ENCODE data around the gene SLC12A5. TPM values are rescaled to one million over a fixed set of nuclear protein-coding genes. Genes with fewer than 3 reads are reported as not detected.

The SLC12A5 gene
- total RNA-seq, 1 experiment from 2014 or later = 7.2 TPM

DNA sequence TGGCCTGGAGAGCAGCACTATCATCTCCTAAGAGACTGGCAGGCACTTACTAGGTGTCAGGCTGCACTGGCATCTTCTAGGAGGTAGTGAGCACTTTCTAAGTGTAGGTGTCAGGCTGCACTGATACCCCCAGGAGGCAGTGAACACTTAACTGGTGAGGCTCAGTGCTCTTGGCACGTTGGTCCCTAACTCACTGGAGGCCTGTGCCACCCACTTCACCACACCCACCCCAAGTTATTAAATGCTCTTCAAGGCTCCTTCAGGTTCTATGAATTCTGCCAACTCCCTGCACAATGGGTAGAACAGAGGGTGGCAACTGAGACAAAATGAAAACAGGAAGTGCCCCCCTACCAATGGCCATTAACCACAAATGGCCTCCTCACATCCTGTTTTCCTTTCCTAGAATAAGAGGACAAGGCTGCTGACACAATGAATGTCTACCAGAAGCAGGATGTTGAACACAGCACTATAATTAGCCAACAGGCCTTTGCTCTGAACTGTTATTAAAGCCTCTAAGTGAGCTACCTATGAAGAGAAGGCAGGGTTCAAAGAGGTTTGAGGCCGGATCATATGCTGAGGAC, 31.4 kb downstream of the SLC12A5 start (continued):
- TF ChIP-seq, protein P1, sequence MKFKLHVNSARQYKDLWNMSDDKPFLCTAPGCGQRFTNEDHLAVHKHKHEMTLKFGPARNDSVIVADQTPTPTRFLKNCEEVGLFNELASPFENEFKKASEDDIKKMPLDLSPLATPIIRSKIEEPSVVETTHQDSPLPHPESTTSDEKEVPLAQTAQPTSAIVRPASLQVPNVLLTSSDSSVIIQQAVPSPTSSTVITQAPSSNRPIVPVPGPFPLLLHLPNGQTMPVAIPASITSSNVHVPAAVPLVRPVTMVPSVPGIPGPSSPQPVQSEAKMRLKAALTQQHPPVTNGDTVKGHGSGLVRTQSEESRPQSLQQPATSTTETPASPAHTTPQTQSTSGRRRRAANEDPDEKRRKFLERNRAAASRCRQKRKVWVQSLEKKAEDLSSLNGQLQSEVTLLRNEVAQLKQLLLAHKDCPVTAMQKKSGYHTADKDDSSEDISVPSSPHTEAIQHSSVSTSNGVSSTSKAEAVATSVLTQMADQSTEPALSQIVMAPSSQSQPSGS (CRISPR knock-in tag; IDR thresholded peaks at IDR 0.05; ENCODE audit: borderline replicate concordance, low read depth) = no peak
- TF ChIP-seq GABPB1 (CRISPR knock-in tag; IDR thresholded peaks at IDR 0.05) = no peak
- TF ChIP-seq, protein P2, sequence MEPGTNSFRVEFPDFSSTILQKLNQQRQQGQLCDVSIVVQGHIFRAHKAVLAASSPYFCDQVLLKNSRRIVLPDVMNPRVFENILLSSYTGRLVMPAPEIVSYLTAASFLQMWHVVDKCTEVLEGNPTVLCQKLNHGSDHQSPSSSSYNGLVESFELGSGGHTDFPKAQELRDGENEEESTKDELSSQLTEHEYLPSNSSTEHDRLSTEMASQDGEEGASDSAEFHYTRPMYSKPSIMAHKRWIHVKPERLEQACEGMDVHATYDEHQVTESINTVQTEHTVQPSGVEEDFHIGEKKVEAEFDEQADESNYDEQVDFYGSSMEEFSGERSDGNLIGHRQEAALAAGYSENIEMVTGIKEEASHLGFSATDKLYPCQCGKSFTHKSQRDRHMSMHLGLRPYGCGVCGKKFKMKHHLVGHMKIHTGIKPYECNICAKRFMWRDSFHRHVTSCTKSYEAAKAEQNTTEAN (CRISPR knock-in tag; IDR thresholded peaks at IDR 0.05) = no peak
- TF ChIP-seq, protein P3, sequence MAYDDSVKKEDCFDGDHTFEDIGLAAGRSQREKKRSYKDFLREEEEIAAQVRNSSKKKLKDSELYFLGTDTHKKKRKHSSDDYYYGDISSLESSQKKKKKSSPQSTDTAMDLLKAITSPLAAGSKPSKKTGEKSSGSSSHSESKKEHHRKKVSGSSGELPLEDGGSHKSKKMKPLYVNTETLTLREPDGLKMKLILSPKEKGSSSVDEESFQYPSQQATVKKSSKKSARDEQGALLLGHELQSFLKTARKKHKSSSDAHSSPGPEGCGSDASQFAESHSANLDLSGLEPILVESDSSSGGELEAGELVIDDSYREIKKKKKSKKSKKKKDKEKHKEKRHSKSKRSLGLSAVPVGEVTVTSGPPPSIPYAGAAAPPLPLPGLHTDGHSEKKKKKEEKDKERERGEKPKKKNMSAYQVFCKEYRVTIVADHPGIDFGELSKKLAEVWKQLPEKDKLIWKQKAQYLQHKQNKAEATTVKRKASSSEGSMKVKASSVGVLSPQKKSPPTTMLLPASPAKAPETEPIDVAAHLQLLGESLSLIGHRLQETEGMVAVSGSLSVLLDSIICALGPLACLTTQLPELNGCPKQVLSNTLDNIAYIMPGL (CRISPR knock-in tag; IDR thresholded peaks at IDR 0.05) = no peak
- TF ChIP-seq ZBTB21 (CRISPR knock-in tag; IDR thresholded peaks at IDR 0.05; ENCODE audit: borderline replicate concordance) = no peak

DNA sequence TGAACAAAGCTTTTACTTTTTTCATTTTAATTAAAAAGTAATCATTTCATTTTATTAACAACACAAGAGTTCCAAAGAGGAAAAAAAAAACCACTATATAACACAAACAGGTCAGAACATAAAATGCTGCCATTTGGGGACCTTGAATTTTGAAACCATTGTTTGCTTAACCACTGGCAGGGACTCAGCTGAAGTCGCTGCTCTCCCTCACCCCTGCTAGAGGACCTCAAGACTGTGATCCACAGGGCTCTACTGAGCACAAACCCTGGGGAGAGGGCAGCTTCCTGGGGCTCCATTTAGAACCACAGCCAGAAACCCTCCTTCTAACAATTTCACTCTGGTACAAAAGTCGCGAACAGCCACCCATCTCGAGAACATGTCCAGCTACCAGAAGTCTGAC, 32.0 kb downstream of the SLC12A5 start:
- no peak overlapping the region for H3K4me3 Mint-ChIP-seq
- TF ChIP-seq, protein P4, sequence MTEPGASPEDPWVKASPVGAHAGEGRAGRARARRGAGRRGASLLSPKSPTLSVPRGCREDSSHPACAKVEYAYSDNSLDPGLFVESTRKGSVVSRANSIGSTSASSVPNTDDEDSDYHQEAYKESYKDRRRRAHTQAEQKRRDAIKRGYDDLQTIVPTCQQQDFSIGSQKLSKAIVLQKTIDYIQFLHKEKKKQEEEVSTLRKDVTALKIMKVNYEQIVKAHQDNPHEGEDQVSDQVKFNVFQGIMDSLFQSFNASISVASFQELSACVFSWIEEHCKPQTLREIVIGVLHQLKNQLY (CRISPR knock-in tag; IDR thresholded peaks at IDR 0.05) = no peak
- no peak for TF ChIP-seq FOXJ3 (CRISPR knock-in tag; IDR thresholded peaks at IDR 0.05; ENCODE audit: borderline replicate concordance)
- TF ChIP-seq, protein P5, sequence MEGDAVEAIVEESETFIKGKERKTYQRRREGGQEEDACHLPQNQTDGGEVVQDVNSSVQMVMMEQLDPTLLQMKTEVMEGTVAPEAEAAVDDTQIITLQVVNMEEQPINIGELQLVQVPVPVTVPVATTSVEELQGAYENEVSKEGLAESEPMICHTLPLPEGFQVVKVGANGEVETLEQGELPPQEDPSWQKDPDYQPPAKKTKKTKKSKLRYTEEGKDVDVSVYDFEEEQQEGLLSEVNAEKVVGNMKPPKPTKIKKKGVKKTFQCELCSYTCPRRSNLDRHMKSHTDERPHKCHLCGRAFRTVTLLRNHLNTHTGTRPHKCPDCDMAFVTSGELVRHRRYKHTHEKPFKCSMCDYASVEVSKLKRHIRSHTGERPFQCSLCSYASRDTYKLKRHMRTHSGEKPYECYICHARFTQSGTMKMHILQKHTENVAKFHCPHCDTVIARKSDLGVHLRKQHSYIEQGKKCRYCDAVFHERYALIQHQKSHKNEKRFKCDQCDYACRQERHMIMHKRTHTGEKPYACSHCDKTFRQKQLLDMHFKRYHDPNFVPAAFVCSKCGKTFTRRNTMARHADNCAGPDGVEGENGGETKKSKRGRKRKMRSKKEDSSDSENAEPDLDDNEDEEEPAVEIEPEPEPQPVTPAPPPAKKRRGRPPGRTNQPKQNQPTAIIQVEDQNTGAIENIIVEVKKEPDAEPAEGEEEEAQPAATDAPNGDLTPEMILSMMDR (IDR thresholded peaks at IDR 0.05) = no peak
- TF ChIP-seq ZNF121 (CRISPR knock-in tag; IDR thresholded peaks at IDR 0.05) = no peak
- TF ChIP-seq, protein P6, sequence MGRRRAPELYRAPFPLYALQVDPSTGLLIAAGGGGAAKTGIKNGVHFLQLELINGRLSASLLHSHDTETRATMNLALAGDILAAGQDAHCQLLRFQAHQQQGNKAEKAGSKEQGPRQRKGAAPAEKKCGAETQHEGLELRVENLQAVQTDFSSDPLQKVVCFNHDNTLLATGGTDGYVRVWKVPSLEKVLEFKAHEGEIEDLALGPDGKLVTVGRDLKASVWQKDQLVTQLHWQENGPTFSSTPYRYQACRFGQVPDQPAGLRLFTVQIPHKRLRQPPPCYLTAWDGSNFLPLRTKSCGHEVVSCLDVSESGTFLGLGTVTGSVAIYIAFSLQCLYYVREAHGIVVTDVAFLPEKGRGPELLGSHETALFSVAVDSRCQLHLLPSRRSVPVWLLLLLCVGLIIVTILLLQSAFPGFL (CRISPR knock-in tag; IDR thresholded peaks at IDR 0.05; ENCODE audit: borderline replicate concordance) = no peak
- TF ChIP-seq, protein P7, sequence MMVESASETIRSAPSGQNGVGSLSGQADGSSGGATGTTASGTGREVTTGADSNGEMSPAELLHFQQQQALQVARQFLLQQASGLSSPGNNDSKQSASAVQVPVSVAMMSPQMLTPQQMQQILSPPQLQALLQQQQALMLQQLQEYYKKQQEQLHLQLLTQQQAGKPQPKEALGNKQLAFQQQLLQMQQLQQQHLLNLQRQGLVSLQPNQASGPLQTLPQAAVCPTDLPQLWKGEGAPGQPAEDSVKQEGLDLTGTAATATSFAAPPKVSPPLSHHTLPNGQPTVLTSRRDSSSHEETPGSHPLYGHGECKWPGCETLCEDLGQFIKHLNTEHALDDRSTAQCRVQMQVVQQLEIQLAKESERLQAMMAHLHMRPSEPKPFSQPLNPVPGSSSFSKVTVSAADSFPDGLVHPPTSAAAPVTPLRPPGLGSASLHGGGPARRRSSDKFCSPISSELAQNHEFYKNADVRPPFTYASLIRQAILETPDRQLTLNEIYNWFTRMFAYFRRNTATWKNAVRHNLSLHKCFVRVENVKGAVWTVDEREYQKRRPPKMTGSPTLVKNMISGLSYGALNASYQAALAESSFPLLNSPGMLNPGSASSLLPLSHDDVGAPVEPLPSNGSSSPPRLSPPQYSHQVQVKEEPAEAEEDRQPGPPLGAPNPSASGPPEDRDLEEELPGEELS (CRISPR knock-in tag; IDR thresholded peaks at IDR 0.05) = no peak
- TF ChIP-seq, protein P8, sequence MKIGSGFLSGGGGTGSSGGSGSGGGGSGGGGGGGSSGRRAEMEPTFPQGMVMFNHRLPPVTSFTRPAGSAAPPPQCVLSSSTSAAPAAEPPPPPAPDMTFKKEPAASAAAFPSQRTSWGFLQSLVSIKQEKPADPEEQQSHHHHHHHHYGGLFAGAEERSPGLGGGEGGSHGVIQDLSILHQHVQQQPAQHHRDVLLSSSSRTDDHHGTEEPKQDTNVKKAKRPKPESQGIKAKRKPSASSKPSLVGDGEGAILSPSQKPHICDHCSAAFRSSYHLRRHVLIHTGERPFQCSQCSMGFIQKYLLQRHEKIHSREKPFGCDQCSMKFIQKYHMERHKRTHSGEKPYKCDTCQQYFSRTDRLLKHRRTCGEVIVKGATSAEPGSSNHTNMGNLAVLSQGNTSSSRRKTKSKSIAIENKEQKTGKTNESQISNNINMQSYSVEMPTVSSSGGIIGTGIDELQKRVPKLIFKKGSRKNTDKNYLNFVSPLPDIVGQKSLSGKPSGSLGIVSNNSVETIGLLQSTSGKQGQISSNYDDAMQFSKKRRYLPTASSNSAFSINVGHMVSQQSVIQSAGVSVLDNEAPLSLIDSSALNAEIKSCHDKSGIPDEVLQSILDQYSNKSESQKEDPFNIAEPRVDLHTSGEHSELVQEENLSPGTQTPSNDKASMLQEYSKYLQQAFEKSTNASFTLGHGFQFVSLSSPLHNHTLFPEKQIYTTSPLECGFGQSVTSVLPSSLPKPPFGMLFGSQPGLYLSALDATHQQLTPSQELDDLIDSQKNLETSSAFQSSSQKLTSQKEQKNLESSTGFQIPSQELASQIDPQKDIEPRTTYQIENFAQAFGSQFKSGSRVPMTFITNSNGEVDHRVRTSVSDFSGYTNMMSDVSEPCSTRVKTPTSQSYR (CRISPR knock-in tag; IDR thresholded peaks at IDR 0.05) = no peak
- no peak for TF ChIP-seq TP53 (CRISPR knock-in tag; IDR thresholded peaks at IDR 0.05)
- TF ChIP-seq GTF2I (CRISPR knock-in tag; conservative IDR thresholded peaks at IDR 0.05) = no peak
- TF ChIP-seq, protein P1 (CRISPR knock-in tag; IDR thresholded peaks at IDR 0.05; ENCODE audit: borderline replicate concordance, low read depth) = no peak
- no peak for TF ChIP-seq GABPB1 (CRISPR knock-in tag; IDR thresholded peaks at IDR 0.05)
- ChIA-PET CTCF (interaction anchor here (0.9 to 1.2 kb wide), 2 partner anchors 48 to 112 kb away, joined by 3 read pairs; no protein-coding TSS in a partner anchor), POLR2A (no interaction called here)
- H3K9me3 Mint-ChIP-seq = no peaks in the 10 kb centered on the region
- H3K27ac Mint-ChIP-seq = no peak overlapping the region
- ATAC-seq (no peak), DNase-seq (ENCODE audit: low spot score) (no peak)
- peaks cover 30% of the 10 kb centered on the region for H3K4me1 Mint-ChIP-seq
- peaks cover 49% of the 10 kb centered on the region for H3K36me3 Mint-ChIP-seq
- peaks cover 40% of the 10 kb centered on the region for H3K27me3 Mint-ChIP-seq (ENCODE audit: low read depth)
